CD4-positive, alpha-beta T cell treated with Interleukin-17A for 1 hour (primary cell): ENCODE results near the gene DCAF15.

Experiments
- DNase-seq: peaks from one replicate; pipeline ENCODE4 v3.0.0-alpha.2; 2020

DCAF15 gene

GRCh38 chr19:13995878-13996765 is 43.8 kb downstream of the DCAF15 start:
- DNase-seq: no peak

- no peak for DNase-seq
Observed at GRCh38 chr19:13996928-13997630, 44.8 kb downstream of the DCAF15 start.

GRCh38 chr19:13997631-13997962 is 45.3 kb downstream of the DCAF15 start:
- DNase-seq: no peak

GRCh38 chr19:13998426-13998825 is 46.1 kb downstream of the DCAF15 start:
- DNase-seq: no peak

GRCh38 chr19:13999085-13999484 is 46.8 kb downstream of the DCAF15 start:
- DNase-seq: no peak

GRCh38 chr19:14000691-14001375 is 48.5 kb downstream of the DCAF15 start:
- no peak for DNase-seq

- DNase-seq: peak; percentile 75
Observed at GRCh38 chr19:14002571-14003250, 50.4 kb downstream of the DCAF15 start.

- DNase-seq: peak; percentile 66
Observed at GRCh38 chr19:14003251-14004055, 51.1 kb downstream of the DCAF15 start.

- no peak for DNase-seq
Observed at GRCh38 chr19:14004619-14005348, 52.5 kb downstream of the DCAF15 start.

- DNase-seq: peak; percentile 96
Observed at GRCh38 chr19:14005349-14006084, 53.2 kb downstream of the DCAF15 start.

GRCh38 chr19:14006085-14006765 is 53.9 kb downstream of the DCAF15 start, which contains the start of gene RFX1:
Gene RFX1 (minus strand): TSS chr19:14006320. CDS start chr19:13993843, 12,477 bp downstream.
- DNase-seq: peak; percentile 100

GRCh38 chr19:14006766-14007562 is 54.7 kb downstream of the DCAF15 start:
- no peak for DNase-seq
